GM19193 (cell line): ENCODE measurements around the gene MUCL3.

Experiments used
- POLR2A ChIP-seq: IDR thresholded peaks from 4 replicates; pipeline ENCODE4 v1.6.1; 2011; ENCODE audit not compliant: insufficient read depth, insufficient read length; ENCODE audit errors: extremely low read depth

Gene MUCL3

DNA sequence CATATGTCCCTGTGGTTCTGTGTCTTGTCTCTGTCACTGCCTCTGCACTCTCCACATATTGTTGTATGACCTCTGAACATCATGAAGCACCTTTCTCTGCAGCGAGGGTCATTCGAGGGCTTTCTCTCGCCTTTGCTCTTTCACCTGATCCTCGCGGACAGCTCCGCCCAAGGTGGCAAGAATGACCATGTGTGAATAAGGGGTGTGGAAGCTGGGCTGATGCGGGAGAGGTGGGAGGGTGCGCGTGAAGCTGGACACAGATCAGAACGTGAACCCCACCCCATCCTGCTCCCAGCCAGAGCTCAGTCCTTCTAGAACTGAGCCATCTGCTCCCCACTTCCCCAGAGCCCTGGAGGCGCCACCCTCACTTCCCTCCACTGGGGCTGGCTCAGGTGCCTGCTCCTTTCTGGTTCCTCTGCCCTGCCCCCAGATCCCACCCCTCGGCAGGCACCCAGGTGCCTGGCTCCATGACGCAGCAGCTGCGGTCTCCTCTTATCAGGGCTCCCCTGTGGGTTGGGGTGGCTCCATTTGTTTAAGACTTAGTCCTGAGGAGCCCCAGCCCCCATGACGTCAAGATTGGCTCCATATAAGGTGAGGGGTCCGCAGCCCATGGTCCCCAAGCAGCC lies at the start of gene MUCL3:
MUCL3 (plus strand) TSS at position 613 of the 626 bp plus-strand sequence. CDS start 27 bp downstream, outside the sequence.
- no peak for TF ChIP-seq POLR2A

DNA sequence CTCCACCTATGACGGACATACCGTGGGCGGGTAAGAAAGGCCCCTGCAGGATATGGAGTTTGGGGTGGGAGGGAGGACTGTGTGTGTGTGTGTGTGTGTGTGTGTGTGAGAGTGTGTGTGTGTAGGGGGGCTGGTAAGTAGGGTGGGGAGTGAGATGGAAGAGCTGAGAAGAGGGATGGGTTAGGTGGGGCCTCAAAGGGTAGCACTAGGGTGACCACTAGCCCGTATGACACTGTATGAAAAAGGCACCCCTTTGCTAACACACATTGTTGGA lies 49.4 kb upstream of the MUCL3 start:
- no peak for TF ChIP-seq POLR2A

DNA sequence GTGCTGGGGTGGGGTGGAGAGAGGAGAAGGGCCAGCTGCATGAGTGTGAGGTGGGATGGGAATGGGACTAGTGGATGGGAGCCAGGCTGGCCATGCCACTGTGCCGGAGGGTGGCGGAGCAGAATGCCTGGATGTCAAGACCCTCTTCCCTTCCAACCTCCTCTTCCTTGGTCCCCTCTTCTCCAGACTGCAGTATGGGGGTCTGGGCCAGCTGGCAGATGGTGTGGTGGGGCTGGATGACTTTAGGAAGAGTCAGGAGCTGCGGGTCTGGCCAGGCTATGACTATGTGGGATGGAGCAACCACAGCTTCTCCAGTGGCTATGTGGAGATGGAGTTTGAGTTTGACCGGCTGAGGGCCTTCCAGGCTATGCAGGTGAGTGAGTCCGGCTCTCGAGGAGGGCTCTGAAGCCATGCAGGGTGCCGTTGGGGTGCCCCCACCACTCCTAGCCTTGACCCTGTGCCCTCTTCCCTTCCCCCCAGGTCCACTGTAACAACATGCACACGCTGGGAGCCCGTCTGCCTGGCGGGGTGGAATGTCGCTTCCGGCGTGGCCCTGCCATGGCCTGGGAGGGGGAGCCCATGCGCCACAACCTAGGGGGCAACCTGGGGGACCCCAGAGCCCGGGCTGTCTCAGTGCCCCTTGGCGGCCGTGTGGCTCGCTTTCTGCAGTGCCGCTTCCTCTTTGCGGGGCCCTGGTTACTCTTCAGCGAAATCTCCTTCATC lies 48.8 kb upstream of the MUCL3 start:
- no peak for TF ChIP-seq POLR2A

DNA sequence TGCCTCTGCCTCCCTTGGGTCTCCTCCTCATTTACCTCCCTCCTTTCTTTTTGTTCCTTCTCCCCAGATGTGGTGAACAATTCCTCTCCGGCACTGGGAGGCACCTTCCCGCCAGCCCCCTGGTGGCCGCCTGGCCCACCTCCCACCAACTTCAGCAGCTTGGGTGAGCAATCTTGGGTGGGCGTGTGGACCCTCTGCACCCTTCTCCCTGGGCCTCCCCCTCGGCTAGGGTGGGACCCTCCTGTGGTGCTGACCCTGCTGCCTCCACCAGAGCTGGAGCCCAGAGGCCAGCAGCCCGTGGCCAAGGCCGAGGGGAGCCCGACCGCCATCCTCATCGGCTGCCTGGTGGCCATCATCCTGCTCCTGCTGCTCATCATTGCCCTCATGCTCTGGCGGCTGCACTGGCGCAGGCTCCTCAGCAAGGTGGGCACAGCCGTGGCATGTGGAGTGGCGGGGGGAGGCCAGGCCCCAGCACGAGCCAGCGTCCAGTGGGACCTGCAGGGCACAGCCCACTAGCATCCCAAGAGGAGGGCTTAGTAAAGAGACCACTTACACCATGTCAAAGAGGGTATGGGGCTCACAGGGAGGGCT lies 47.7 kb upstream of the MUCL3 start:
- no peak for TF ChIP-seq POLR2A

DNA sequence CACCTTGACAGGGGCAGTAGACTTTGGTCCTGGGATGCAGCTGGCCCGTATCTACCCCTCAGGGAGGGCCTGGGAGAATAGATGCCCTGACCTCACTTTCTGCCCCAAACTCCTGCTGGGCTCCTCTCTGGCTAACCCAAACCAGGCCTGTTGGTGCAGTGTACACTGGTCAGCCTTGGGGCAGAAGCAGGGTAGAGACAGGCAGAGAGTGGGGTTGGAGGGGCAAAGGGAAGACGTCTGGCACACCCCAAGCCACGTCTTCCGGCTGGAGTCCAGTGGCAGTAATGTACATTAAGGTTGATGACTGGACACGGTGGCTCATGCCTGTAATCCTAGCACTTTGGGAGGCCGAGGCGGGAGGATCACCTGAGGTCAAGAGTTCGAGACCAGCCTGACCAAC lies 47.1 kb upstream of the MUCL3 start:
- TF ChIP-seq POLR2A = no peak

- no peak for TF ChIP-seq POLR2A
These were observed 46.4 kb upstream of the MUCL3 start for GRCh38 chr6:30894381-30894780.

DNA sequence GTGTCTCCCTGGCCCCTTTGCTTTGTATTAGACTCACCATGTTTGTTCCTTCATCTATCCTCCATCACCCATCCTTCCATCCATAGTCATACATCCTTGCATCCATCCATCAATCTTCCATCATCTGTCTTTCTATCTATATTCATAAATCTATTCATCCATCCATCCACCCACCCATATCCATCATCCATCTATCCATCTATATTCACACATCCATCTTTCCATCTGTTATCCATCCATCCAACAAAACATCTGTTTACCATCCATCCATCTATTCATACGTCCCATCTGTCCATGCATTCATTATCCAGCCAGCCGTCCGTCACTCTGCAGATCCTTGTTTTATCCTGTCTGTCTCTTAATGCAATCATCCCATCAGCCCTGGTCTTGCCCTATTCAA lies 45.8 kb upstream of the MUCL3 start:
- TF ChIP-seq POLR2A = no peak

- no peak for TF ChIP-seq POLR2A
These were observed 45.4 kb upstream of the MUCL3 start for GRCh38 chr6:30895343-30895742.

DNA sequence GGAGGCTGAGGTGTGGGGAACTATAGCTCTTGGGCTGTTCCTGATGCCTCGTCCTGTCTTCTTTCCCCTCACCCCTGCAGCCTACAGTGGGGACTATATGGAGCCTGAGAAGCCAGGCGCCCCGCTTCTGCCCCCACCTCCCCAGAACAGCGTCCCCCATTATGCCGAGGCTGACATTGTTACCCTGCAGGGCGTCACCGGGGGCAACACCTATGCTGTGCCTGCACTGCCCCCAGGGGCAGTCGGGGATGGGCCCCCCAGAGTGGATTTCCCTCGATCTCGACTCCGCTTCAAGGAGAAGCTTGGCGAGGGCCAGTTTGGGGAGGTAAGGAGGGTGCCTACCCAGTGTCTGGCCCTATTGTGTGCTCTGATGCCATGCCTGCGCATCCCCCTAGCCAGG lies 44.2 kb upstream of the MUCL3 start:
- no peak for TF ChIP-seq POLR2A

DNA sequence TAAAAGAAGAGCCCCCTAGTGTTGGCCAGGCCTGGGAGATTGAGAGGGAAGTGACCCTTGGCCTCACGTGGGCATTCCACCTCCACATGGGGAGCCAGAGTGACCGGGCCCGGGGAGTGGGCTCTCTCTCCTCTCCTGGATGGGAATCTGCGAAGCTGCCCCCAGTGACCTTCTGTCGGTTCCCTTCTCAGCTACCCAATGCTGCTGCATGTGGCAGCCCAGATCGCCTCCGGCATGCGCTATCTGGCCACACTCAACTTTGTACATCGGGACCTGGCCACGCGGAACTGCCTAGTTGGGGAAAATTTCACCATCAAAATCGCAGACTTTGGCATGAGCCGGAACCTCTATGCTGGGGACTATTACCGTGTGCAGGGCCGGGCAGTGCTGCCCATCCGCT lies 42.9 kb upstream of the MUCL3 start:
- TF ChIP-seq POLR2A = no peak

- TF ChIP-seq POLR2A = no peak
These were observed 41.9 kb upstream of the MUCL3 start for GRCh38 chr6:30898750-30899360.

- TF ChIP-seq POLR2A = no peak
These were observed 39.8 kb upstream of the MUCL3 start for GRCh38 chr6:30900863-30901417.

DNA sequence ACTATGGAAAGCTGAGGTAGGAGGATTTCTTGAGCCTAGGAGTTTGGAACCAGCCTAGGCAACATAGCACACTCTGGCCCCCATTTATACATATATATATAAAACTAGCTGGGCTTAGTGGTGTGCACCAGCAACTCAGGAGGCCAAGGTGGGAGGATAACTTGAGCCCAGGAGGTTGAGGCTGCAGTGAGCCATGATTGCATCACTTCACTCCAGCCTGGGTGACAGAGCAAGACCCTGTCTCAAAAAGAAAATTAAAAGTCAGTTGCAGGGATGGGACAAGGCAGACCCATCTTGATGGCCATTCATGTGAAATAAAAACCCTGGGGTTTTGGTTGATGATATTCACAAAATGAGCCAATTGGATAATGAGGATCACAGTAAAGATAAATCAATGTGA lies 39.3 kb upstream of the MUCL3 start:
- TF ChIP-seq POLR2A = no peak

DNA sequence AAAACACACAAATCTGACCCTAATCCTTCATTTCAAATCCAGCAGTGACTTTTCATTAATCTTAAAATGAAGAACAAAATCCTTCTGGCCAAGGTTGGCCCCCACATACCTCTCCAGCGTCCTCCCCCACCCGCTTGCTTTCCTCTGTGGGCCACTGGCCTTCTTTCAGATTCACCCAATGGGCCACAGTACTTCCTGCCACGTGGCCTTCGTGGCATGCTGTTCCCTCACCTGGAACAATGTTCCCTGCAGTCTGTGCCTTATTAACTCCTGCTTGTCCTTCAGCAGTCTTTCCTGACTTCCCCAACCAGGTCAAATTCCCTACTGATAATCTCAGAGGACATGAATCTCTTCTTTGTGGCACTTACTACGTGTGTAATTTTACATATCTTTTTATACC lies 38.1 kb upstream of the MUCL3 start:
- TF ChIP-seq POLR2A = no peak

DNA sequence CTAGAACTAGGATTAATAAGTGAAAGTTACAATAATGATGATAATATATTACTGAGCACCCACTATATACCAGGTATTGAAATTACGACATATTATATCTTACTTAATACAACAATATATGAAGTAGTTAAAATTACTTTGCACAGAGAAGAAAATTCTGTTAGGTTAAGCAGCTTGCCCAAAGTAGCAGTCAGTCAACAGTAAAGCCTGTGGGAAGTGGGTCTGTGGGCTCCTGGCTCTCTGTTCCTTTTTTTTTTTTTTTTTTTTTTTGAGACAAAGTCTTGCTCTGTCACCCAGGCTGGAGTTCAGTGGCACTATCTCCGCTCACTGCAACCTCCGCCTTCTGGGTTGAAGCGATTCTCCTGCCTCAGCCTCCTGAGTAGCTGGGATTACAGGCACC lies 37.5 kb upstream of the MUCL3 start:
- no peak for TF ChIP-seq POLR2A
